ENCODE measurements around the gene PTH1R.

- TF ChIP-seq GATA2 (IDR thresholded peaks at IDR 0.05; ENCODE audit: low read depth, low read length) (no peak), GATA3 (IDR thresholded peaks at IDR 0.05; ENCODE audit: low read depth, low read length) (no peak)
Observed at GRCh38 chr3:46884427-46884826, 6.9 kb downstream of the PTH1R start.

Measured in SH-SY5Y (cell line).